Esophagus squamous epithelium (tissue), 4 donors: ENCODE results near the gene TFAM.

ENCODE experiments used
- POLR2A ChIP-seq, 4 donors: fragments of 450-650 bp; IDR thresholded peaks; one replicate each; pipeline ENCODE4 v1.6.1; 2017; ENCODE audit warnings: antibody characterized with exemption in 4 of 4, mild to moderate bottlenecking in 4 of 4, moderate library complexity in 3 of 4
- TF ChIP-seq, protein P1 (sequence below), 6 experiments: fragments of 450-650 bp in 4 of 6; fragments of 200-600 bp in 2 of 6; sonication (generic) in 2 of 6; IDR thresholded peaks; one replicate each; pipeline ENCODE4 v1.5.1; 2016 to 2019; ENCODE audit warnings: antibody characterized with exemption in 6 of 6, mild to moderate bottlenecking in 4 of 6, moderate library complexity in 4 of 6

GRCh38 chr10:58350619-58351323 is 34.4 kb upstream of the TFAM start:
- TF ChIP-seq, protein P1, sequence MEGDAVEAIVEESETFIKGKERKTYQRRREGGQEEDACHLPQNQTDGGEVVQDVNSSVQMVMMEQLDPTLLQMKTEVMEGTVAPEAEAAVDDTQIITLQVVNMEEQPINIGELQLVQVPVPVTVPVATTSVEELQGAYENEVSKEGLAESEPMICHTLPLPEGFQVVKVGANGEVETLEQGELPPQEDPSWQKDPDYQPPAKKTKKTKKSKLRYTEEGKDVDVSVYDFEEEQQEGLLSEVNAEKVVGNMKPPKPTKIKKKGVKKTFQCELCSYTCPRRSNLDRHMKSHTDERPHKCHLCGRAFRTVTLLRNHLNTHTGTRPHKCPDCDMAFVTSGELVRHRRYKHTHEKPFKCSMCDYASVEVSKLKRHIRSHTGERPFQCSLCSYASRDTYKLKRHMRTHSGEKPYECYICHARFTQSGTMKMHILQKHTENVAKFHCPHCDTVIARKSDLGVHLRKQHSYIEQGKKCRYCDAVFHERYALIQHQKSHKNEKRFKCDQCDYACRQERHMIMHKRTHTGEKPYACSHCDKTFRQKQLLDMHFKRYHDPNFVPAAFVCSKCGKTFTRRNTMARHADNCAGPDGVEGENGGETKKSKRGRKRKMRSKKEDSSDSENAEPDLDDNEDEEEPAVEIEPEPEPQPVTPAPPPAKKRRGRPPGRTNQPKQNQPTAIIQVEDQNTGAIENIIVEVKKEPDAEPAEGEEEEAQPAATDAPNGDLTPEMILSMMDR (IDR thresholded peaks at IDR 0.05): no peak
- TF ChIP-seq POLR2A (IDR thresholded peaks at IDR 0.05): no peak
